ENCODE results near the gene RPSA. TPM values are rescaled to one million over a fixed set of nuclear protein-coding genes. Genes with fewer than 3 reads are reported as not detected.
"Not testable (repeated sequence)": the region's sequence is repeated elsewhere in the genome, so short reads cannot be mapped to it uniquely, and the experiment has no call there.

The RPSA gene
- total RNA-seq, 1 donor from 2014 or later: 518 TPM

- DNase-seq (ENCODE audit: low spot score): no peak
Observed at GRCh38 chr3:39419742-39420315, 13.3 kb downstream of the RPSA start.

GRCh38 chr3:39420543-39420942 is 14.0 kb downstream of the RPSA start:
- no peak for DNase-seq (ENCODE audit: low spot score)

- no peak for DNase-seq (ENCODE audit: low spot score)
Observed at GRCh38 chr3:39423436-39423970, 17.0 kb downstream of the RPSA start.

GRCh38 chr3:39426312-39426711 is 19.8 kb downstream of the RPSA start:
- no peak for DNase-seq (ENCODE audit: low spot score)

- DNase-seq (ENCODE audit: low spot score): no peak
Observed at GRCh38 chr3:39427506-39427905, 21.0 kb downstream of the RPSA start.

GRCh38 chr3:39428745-39429201 is 22.3 kb downstream of the RPSA start:
- DNase-seq (ENCODE audit: low spot score): peak; percentile 22

GRCh38 chr3:39429466-39429865 is 22.9 kb downstream of the RPSA start:
- DNase-seq (ENCODE audit: low spot score): no peak

GRCh38 chr3:39432342-39432741 is 25.8 kb downstream of the RPSA start:
- no peak for DNase-seq (ENCODE audit: low spot score)

GRCh38 chr3:39433642-39434041 is 27.1 kb downstream of the RPSA start:
- DNase-seq (ENCODE audit: low spot score): no peak

- no peak for DNase-seq (ENCODE audit: low spot score)
Observed at GRCh38 chr3:39434574-39434973, 28.1 kb downstream of the RPSA start.

- no peak for DNase-seq (ENCODE audit: low spot score)
Observed at GRCh38 chr3:39435006-39435748, 28.7 kb downstream of the RPSA start.

- DNase-seq (ENCODE audit: low spot score): no peak
Observed at GRCh38 chr3:39438880-39439279, 32.4 kb downstream of the RPSA start.

- DNase-seq (ENCODE audit: low spot score): no peak
Observed at GRCh38 chr3:39440316-39440715, 33.8 kb downstream of the RPSA start.

GRCh38 chr3:39443530-39443929 is 37.0 kb downstream of the RPSA start:
- DNase-seq (ENCODE audit: low spot score): no peak

GRCh38 chr3:39445927-39446326 is 39.4 kb downstream of the RPSA start:
- no peak for DNase-seq (ENCODE audit: low spot score)

GRCh38 chr3:39446444-39446843 is 39.9 kb downstream of the RPSA start:
- no peak for DNase-seq (ENCODE audit: low spot score)

- peak; percentile 81 for DNase-seq (ENCODE audit: low spot score)
Observed at GRCh38 chr3:39447637-39448483, 41.3 kb downstream of the RPSA start.

GRCh38 chr3:39448506-39449233 is 42.1 kb downstream of the RPSA start:
- DNase-seq (ENCODE audit: low spot score): no peak

GRCh38 chr3:39449796-39450195 is 43.3 kb downstream of the RPSA start:
- no peak for DNase-seq (ENCODE audit: low spot score)

- no peak for DNase-seq (ENCODE audit: low spot score)
Observed at GRCh38 chr3:39453134-39453533, 46.6 kb downstream of the RPSA start.

GRCh38 chr3:39453872-39454271 is 47.4 kb downstream of the RPSA start:
- DNase-seq (ENCODE audit: low spot score): not testable (repeated sequence)

Measured in mucosa of gallbladder (tissue), 1 donor.